ENCODE measurements around the gene NECAB2. TPM values are rescaled to one million over a fixed set of nuclear protein-coding genes. Genes with fewer than 3 reads are reported as not detected.

Gene NECAB2
- total RNA-seq, 4 donors from 2014 or later: not detected

DNA sequence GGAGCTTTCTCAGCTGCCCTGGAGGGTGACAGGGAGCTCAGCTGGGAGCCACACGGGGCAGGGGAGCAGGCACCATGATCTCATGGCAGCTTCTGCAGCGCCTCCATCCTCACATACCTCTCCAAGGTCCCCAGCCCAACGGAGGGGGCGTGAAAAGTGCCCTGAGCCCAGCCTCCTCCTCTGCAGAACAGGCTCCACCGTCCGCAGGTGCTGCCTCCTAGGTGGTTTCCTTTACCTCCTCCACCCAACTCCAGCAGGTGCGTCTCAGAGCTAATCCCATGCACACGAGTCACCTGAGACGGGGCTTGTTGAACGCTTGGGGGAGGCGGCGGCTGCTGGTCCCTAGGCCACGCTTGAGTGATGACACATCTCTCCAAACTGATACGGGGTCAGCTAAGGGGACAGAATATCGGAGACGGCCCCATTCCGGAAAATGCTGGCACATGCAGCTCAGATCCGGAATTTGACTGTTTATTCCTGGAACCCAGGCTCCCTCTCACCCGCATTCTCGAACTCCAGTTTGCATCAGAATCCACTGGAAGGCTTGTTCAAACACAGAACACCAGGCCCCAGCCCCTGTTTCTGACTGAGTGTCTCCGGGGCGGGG is 74.9 kb downstream of the NECAB2 start:
- Histone ChIP-seq H3K4me1 (peaks cover 9% of the 10 kb centered on the region), H3K27ac (no peak overlapping the region), H3K27me3 (peaks cover 31% of the 10 kb centered on the region), H3K4me3 (no peak overlapping the region), H3K9me3 (no peaks in the 10 kb centered on the region), H3K36me3 (peaks cover 6% of the 10 kb centered on the region)
- TF ChIP-seq POLR2A (IDR thresholded peaks at IDR 0.05) (no peak), EP300 (IDR thresholded peaks at IDR 0.05) (no peak), POLR2AphosphoS5 (IDR thresholded peaks at IDR 0.05) (no peak), CTCF (IDR thresholded peaks at IDR 0.05) (no peak)
- 59% methylated on average over 20 of the region's 22 CpGs for WGBS
- no peak for DNase-seq (ENCODE audit: low spot score in 2 of 2)

DNA sequence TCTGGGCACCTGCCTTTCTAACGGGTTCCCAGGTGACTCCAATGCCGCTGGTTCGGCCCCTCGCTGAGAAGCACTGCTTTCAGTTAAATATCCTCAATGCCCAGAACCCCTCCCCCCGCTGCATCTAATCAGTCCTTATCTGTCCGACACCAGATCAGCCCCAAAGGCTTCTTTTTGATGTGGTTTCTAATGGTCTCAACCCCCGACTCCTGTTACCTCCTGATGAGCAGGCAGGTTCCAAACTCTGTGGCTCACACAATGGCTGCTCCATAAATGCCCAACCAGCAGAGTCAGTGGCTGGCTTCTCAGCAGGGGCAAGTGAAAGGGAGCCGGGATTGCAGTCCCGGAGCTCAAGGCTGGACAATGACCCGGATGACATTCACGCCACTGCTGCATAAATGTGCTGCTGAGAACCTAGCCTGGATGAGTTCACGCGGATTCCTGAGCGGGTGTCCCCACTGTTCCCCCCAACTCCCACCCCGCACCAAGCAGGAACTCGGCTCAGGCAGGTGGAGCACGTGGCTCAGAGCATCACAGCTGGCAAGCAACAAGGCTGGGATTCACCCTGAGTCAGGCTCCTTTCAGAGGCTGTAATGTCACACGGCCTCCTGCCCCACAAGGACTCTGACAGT is 75.6 kb downstream of the NECAB2 start:
- no peak overlapping the region for H3K27ac ChIP-seq
- H3K36me3 ChIP-seq: peaks cover 11% of the 10 kb centered on the region
- 39% methylated on average over 10 of the region's 18 CpGs for WGBS
- peaks cover 9% of the 10 kb centered on the region for H3K4me1 ChIP-seq
- DNase-seq (ENCODE audit: low spot score in 2 of 2): no peak
- TF ChIP-seq POLR2A (IDR thresholded peaks at IDR 0.05) (no peak), POLR2AphosphoS5 (IDR thresholded peaks at IDR 0.05) (no peak), CTCF (IDR thresholded peaks at IDR 0.05) (no peak), EP300 (IDR thresholded peaks at IDR 0.05) (no peak)
- no peak overlapping the region for H3K4me3 ChIP-seq
- H3K27me3 ChIP-seq: peaks cover 31% of the 10 kb centered on the region
- H3K9me3 ChIP-seq: no peaks in the 10 kb centered on the region

DNA sequence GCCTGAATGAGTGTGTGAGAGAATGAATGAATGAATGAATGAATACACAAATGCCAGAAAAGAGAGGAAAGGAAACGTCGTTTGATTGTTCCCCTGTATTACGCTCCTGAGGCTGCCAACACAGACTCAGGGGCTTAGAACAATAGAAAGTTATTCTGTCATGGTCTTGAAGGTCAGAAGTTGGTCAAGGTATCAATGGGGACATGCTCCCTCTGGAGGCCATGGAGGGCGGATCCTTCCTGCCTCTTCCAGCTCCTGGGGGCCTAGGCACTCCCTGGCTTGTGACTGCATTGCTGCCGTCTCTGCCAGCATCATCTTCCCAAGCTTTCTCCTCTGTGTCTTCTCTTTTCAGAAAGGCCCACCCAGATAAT is 76.1 kb downstream of the NECAB2 start:
- Histone ChIP-seq H3K4me3 (no peak overlapping the region), H3K4me1 (peaks cover 9% of the 10 kb centered on the region), H3K27ac (no peak overlapping the region), H3K27me3 (peaks cover 31% of the 10 kb centered on the region), H3K9me3 (no peaks in the 10 kb centered on the region), H3K36me3 (peaks cover 16% of the 10 kb centered on the region)
- no peak for TF ChIP-seq EP300 (IDR thresholded peaks at IDR 0.05)
- TF ChIP-seq CTCF (IDR thresholded peaks at IDR 0.05): peak in 1 of 2 donors; percentile 21
- WGBS: 46% methylated on average over 5 of the region's 5 CpGs
- no peak for DNase-seq (ENCODE audit: low spot score in 2 of 2)

- no peak for TF ChIP-seq EP300 (IDR thresholded peaks at IDR 0.05)
- TF ChIP-seq CTCF (IDR thresholded peaks at IDR 0.05): no peak
- TF ChIP-seq POLR2AphosphoS5 (IDR thresholded peaks at IDR 0.05): no peak
- no peak for TF ChIP-seq POLR2A (IDR thresholded peaks at IDR 0.05)
- no peak overlapping the region for H3K4me3 ChIP-seq
- DNase-seq (ENCODE audit: low spot score in 2 of 2): no peak
- H3K36me3 ChIP-seq: peaks cover 27% of the 10 kb centered on the region
- H3K27me3 ChIP-seq: peaks cover 31% of the 10 kb centered on the region
- peaks cover 9% of the 10 kb centered on the region for H3K4me1 ChIP-seq
- no peak overlapping the region for H3K27ac ChIP-seq
- no peaks in the 10 kb centered on the region for H3K9me3 ChIP-seq
- WGBS: 67% methylated on average over 18 of the region's 36 CpGs
Measured at GRCh38 chr16:84045001-84045817, 77.2 kb downstream of the NECAB2 start.

GRCh38 chr16:84045818-84046470 is 77.9 kb downstream of the NECAB2 start:
- Histone ChIP-seq H3K27me3 (peaks cover 31% of the 10 kb centered on the region), H3K9me3 (no peaks in the 10 kb centered on the region), H3K4me3 (no peak overlapping the region), H3K36me3 (peaks cover 31% of the 10 kb centered on the region), H3K4me1 (peaks cover 9% of the 10 kb centered on the region), H3K27ac (no peak overlapping the region)
- DNase-seq (ENCODE audit: low spot score in 2 of 2): no peak
- TF ChIP-seq EP300 (IDR thresholded peaks at IDR 0.05): no peak
- TF ChIP-seq POLR2AphosphoS5 (IDR thresholded peaks at IDR 0.05): no peak
- TF ChIP-seq POLR2A (IDR thresholded peaks at IDR 0.05): no peak
- TF ChIP-seq CTCF (IDR thresholded peaks at IDR 0.05): no peak
- WGBS: 93% methylated on average over 19 of the region's 19 CpGs

Data from suprapubic skin (tissue), 4 donors.